ENCODE results near the gene UTF1.

UTF1 gene

DNA sequence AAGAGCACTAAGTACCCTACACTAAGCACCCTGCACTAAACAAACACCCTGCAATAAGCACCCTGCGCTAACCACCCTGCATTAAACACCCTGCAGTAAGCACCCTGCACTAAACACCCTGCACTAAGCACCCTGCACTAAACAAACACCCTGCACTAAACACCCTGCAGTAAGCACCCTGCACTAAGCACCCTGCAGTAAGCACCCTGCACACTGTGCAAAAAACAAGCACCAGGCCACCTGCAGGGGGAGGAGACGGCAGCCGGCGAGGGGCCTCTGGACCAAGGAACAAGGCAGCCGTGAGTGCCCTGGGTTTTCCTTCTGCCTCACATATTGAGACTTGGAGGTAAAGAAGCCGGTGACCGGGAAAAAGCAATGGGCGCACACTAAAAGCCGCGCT is 39.8 kb upstream of the UTF1 start:
- TF ChIP-seq SIN3A (IDR thresholded peaks at IDR 0.05; ENCODE audit: borderline replicate concordance, insufficient read depth, low read length) (no peak), POLR2AphosphoS5 (IDR thresholded peaks at IDR 0.05; ENCODE audit: low read depth, low read length) (no peak), FOXP2 (optimal IDR thresholded peaks at IDR 0.05; ENCODE audit: borderline replicate concordance, extremely low read depth, extremely low read length, insufficient read depth) (no peak), TAF1 (IDR thresholded peaks at IDR 0.05; ENCODE audit: borderline replicate concordance, insufficient read depth, low read length) (no peak)
- TF ChIP-seq, protein P1, sequence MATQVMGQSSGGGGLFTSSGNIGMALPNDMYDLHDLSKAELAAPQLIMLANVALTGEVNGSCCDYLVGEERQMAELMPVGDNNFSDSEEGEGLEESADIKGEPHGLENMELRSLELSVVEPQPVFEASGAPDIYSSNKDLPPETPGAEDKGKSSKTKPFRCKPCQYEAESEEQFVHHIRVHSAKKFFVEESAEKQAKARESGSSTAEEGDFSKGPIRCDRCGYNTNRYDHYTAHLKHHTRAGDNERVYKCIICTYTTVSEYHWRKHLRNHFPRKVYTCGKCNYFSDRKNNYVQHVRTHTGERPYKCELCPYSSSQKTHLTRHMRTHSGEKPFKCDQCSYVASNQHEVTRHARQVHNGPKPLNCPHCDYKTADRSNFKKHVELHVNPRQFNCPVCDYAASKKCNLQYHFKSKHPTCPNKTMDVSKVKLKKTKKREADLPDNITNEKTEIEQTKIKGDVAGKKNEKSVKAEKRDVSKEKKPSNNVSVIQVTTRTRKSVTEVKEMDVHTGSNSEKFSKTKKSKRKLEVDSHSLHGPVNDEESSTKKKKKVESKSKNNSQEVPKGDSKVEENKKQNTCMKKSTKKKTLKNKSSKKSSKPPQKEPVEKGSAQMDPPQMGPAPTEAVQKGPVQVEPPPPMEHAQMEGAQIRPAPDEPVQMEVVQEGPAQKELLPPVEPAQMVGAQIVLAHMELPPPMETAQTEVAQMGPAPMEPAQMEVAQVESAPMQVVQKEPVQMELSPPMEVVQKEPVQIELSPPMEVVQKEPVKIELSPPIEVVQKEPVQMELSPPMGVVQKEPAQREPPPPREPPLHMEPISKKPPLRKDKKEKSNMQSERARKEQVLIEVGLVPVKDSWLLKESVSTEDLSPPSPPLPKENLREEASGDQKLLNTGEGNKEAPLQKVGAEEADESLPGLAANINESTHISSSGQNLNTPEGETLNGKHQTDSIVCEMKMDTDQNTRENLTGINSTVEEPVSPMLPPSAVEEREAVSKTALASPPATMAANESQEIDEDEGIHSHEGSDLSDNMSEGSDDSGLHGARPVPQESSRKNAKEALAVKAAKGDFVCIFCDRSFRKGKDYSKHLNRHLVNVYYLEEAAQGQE (IDR thresholded peaks at IDR 0.05; ENCODE audit: insufficient read depth in 1 of 2, low read depth in 2 of 2, low read length in 2 of 2): no peak

DNA sequence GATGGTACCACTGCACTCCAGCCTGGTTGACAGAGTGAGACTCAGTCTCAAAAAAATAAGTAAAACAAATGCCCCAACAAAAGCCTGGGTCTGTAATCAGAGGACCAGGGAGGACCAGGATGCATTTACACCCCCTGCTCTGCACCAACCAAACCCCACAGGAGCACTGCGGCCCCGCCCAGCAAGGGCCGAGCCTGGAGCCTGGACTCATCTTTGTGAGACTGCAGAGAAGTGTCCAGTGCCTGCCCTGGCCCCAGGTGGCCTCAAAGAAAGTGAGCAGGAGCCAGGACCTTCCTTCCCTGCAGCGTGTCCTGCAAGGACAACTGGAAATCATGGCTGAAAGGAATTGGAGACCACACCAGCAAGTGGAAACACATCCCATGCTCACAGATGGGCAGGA is 38.4 kb upstream of the UTF1 start:
- TF ChIP-seq FOXP2 (optimal IDR thresholded peaks at IDR 0.05; ENCODE audit: borderline replicate concordance, extremely low read depth, extremely low read length, insufficient read depth) (no peak), POLR2AphosphoS5 (IDR thresholded peaks at IDR 0.05; ENCODE audit: low read depth, low read length) (no peak), SIN3A (IDR thresholded peaks at IDR 0.05; ENCODE audit: borderline replicate concordance, insufficient read depth, low read length) (no peak), TAF1 (IDR thresholded peaks at IDR 0.05; ENCODE audit: borderline replicate concordance, insufficient read depth, low read length) (no peak)

DNA sequence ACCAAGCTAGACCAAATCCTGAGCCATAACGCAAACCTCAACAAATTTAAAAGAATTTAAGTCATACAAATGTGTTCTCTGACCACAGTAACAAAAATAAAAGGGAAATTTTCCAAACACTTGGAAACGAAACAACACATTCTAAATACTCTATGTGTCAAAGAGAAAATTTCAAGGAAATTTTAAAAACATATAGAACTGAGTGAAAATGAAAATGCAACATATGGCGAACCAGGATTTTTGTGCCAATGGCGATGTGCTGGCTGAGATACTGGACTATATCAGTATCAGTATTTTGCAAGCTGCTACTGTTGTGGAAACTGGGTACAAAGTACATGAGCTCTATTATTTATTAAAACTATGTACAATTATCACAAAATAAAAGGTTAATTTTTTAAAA is 35.9 kb upstream of the UTF1 start:
- TF ChIP-seq SIN3A (IDR thresholded peaks at IDR 0.05; ENCODE audit: borderline replicate concordance, insufficient read depth, low read length) (no peak), FOXP2 (optimal IDR thresholded peaks at IDR 0.05; ENCODE audit: borderline replicate concordance, extremely low read depth, extremely low read length, insufficient read depth) (no peak), POLR2AphosphoS5 (IDR thresholded peaks at IDR 0.05; ENCODE audit: low read depth, low read length) (no peak), TAF1 (IDR thresholded peaks at IDR 0.05; ENCODE audit: borderline replicate concordance, insufficient read depth, low read length) (no peak)
- TF ChIP-seq, protein P1 (IDR thresholded peaks at IDR 0.05; ENCODE audit: insufficient read depth in 1 of 2, low read depth in 2 of 2, low read length in 2 of 2): no peak

DNA sequence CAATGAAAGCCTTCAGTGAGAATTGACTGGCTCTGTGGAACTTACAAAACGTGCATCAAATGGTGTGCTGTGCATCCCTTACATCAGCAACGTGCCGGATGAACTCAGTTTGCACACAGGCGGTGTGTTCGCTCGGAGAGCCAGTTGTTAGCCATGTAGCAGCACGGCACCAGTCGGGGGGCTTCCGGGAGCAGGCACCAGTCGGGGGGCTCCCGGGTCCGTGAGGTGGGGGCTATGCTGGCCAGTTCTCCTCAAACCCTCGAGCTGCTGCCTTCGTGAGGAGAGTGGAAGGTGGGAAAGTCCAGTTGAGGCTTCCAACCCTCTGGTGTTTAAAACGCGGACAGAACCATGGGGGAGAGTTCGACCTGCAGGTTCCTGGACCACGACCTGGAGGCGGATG is 34.9 kb upstream of the UTF1 start:
- TF ChIP-seq SIN3A (IDR thresholded peaks at IDR 0.05; ENCODE audit: borderline replicate concordance, insufficient read depth, low read length) (no peak), TAF1 (IDR thresholded peaks at IDR 0.05; ENCODE audit: borderline replicate concordance, insufficient read depth, low read length) (no peak), FOXP2 (optimal IDR thresholded peaks at IDR 0.05; ENCODE audit: borderline replicate concordance, extremely low read depth, extremely low read length, insufficient read depth) (no peak)

DNA sequence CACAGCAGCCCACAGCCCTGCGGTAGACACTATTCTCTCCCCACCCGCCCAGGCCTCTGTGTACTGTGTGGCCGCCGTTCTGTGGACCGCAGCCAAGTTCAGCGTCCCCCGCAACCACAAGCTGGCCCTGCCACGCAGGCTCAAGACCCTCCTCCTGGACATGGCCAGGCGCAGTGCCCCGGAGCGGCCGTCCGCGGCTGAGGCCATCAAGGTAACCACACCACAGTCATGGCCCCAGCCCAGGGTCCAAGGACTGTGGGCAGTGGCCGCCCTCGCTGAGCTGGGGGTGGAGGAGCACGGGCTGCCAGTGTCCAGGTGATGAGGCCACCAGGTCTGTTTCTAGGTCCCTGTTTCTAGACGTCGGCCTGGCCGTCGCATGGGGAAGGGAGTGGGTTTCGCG is 34.4 kb upstream of the UTF1 start:
- TF ChIP-seq POLR2AphosphoS5 (IDR thresholded peaks at IDR 0.05; ENCODE audit: low read depth, low read length): no peak
- TF ChIP-seq, protein P1 (IDR thresholded peaks at IDR 0.05; ENCODE audit: insufficient read depth in 1 of 2, low read depth in 2 of 2, low read length in 2 of 2): no peak
- no peak for TF ChIP-seq TAF1 (IDR thresholded peaks at IDR 0.05; ENCODE audit: borderline replicate concordance, insufficient read depth, low read length)
- TF ChIP-seq SIN3A (IDR thresholded peaks at IDR 0.05; ENCODE audit: borderline replicate concordance, insufficient read depth, low read length): no peak
- TF ChIP-seq FOXP2 (optimal IDR thresholded peaks at IDR 0.05; ENCODE audit: borderline replicate concordance, extremely low read depth, extremely low read length, insufficient read depth): no peak

DNA sequence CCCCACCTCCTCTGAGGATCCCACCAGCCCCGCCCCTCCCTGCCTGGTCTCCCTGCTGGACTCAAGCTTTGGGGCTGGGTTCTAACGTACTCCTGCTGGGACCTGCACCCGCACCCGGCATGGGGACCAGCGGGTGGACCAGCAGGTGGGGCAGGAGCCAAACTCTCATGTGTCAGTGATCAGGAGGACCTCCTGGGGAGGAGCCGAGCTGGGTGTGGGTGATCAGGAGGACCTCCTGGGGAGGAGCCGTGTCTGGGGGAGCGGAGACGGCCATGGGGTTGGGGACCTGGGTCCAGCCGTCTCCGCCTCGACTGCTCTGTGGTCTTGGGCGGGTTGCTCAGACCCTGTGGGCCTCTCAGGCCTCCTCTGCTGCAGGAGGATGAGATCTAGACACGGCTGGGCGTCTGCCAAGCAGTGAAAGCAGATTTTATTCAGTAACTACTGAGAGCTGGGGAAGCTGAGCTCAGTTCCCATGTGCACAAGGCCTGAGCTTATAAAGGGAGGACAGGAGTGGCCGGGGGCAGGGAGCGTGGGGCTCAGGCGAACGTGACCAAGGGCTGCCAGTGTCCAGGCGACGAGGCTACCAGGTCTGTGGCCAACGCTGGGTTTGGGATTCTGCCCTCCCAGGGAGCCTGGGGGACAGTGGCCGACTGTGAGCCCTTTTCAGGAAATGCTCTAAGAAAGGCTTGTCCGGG is 33.6 kb upstream of the UTF1 start:
- TF ChIP-seq, protein P1 (IDR thresholded peaks at IDR 0.05; ENCODE audit: insufficient read depth in 1 of 2, low read depth in 2 of 2, low read length in 2 of 2): no peak
- TF ChIP-seq TAF1 (IDR thresholded peaks at IDR 0.05; ENCODE audit: borderline replicate concordance, insufficient read depth, low read length): no peak
- TF ChIP-seq SIN3A (IDR thresholded peaks at IDR 0.05; ENCODE audit: borderline replicate concordance, insufficient read depth, low read length): no peak
- TF ChIP-seq FOXP2 (optimal IDR thresholded peaks at IDR 0.05; ENCODE audit: borderline replicate concordance, extremely low read depth, extremely low read length, insufficient read depth): no peak
- no peak for TF ChIP-seq POLR2AphosphoS5 (IDR thresholded peaks at IDR 0.05; ENCODE audit: low read depth, low read length)
